GM23338 (cell line): Measurements from ENCODE around the gene UBE2F. TPM values are rescaled to one million over a fixed set of nuclear protein-coding genes. Genes with fewer than 3 reads are reported as not detected.

Experiments used
- ATAC-seq: fragments of 200-7000 bp; cut with Tn5 transposase; 3 replicates; pipeline ENCODE4 v1.9.1; 2020
- DNase-seq: peaks from one replicate; pipeline ENCODE4 v3.0.0-alpha.2; 2015; ENCODE audit warnings: low spot score
- H2AFZ ChIP-seq: fragments of 200-600 bp; sonication (generic); 2 replicates; pipeline ENCODE4 v1.8.0; 2016; ENCODE audit warnings: antibody characterized with exemption, mild to moderate bottlenecking, moderate library complexity
- H3F3A ChIP-seq: fragments of 200-600 bp; sonication (generic); replicated peaks from 2 replicates; pipeline ENCODE4 v1.8.0; 2017; ENCODE audit warnings: antibody characterized with exemption, mixed run types, low read depth
- H3K27ac ChIP-seq: fragments of 200-600 bp; sonication (generic); 2 replicates; pipeline ENCODE4 v1.6.1; 2016; ENCODE audit warnings: low read depth
- H3K27me3 ChIP-seq: fragments of 200-600 bp; sonication (generic); 2 replicates; pipeline ENCODE4 v1.8.0; 2016; ENCODE audit warnings: mild to moderate bottlenecking, mixed run types, moderate library complexity; ENCODE audit not compliant: insufficient read depth
- H3K36me3 ChIP-seq: fragments of 200-600 bp; sonication (generic); 2 replicates; pipeline ENCODE4 v1.8.0; 2016; ENCODE audit warnings: mild to moderate bottlenecking; ENCODE audit not compliant: insufficient read depth
- H3K4me1 ChIP-seq: fragments of 200-600 bp; sonication (generic); 2 replicates; pipeline ENCODE4 v1.8.0; 2016; ENCODE audit warnings: mild to moderate bottlenecking, moderate library complexity; ENCODE audit not compliant: insufficient read depth
- H3K4me2 ChIP-seq: fragments of 200-600 bp; sonication (generic); 2 replicates; pipeline ENCODE4 v1.7.1; 2017; ENCODE audit warnings: mixed run types
- H3K4me3 ChIP-seq: fragments of 200-600 bp; sonication (generic); 2 replicates; pipeline ENCODE4 v1.6.1; 2016; ENCODE audit warnings: mixed run types
- H3K79me2 ChIP-seq: fragments of 200-600 bp; sonication (generic); replicated peaks from 2 replicates; pipeline ENCODE4 v1.8.0; 2017; ENCODE audit warnings: mild to moderate bottlenecking; ENCODE audit not compliant: insufficient read depth
- H3K9me2 ChIP-seq: fragments of 200-600 bp; sonication (generic); 2 replicates; pipeline ENCODE4 v1.8.0; 2017; ENCODE audit not compliant: insufficient read depth
- H4K20me1 ChIP-seq: fragments of 200-600 bp; sonication (generic); replicated peaks from 2 replicates; pipeline ENCODE4 v1.8.0; 2017; ENCODE audit warnings: mild to moderate bottlenecking; ENCODE audit not compliant: insufficient read depth
- H3K27ac Mint-ChIP-seq: 2 replicates; pipeline ENCODE4 v1.8.0; 2020; ENCODE audit warnings: inconsistent platforms, mild to moderate bottlenecking, moderate library complexity, mixed read lengths
- H3K27me3 Mint-ChIP-seq: 3 replicates; pipeline ENCODE4 v1.8.0; 2022; ENCODE audit warnings: low read depth, mild to moderate bottlenecking, moderate library complexity, mixed read lengths, inconsistent platforms; ENCODE audit not compliant: insufficient read depth, poor library complexity
- H3K36me3 Mint-ChIP-seq: 3 replicates; pipeline ENCODE4 v1.8.0; 2021; ENCODE audit warnings: low read depth, mild to moderate bottlenecking, inconsistent platforms, moderate library complexity, mixed read lengths
- H3K4me1 Mint-ChIP-seq: 3 replicates; pipeline ENCODE4 v1.8.0; 2020; ENCODE audit warnings: mild to moderate bottlenecking, inconsistent platforms, mixed read lengths
- H3K4me3 Mint-ChIP-seq: 3 replicates; pipeline ENCODE4 v1.8.0; 2021; ENCODE audit warnings: moderate library complexity, mild to moderate bottlenecking, inconsistent platforms, mixed read lengths
- H3K9me3 Mint-ChIP-seq: 3 replicates; pipeline ENCODE4 v1.8.0; 2020; ENCODE audit warnings: moderate library complexity, mild to moderate bottlenecking, inconsistent platforms, mixed read lengths
- CREB1 ChIP-seq: fragments of 250-450 bp; sonication (Bioruptor Pico); IDR thresholded peaks from 2 replicates; pipeline ENCODE4 v1.5.0; 2020; ENCODE audit warnings: low read depth, mild to moderate bottlenecking, moderate library complexity
- EZH2phosphoT487 ChIP-seq: fragments of 200-600 bp; sonication (generic); IDR thresholded peaks from one replicate; pipeline ENCODE4 v1.8.1; 2018; ENCODE audit warnings: antibody characterized with exemption; ENCODE audit not compliant: unreplicated experiment
- JUNB ChIP-seq: IDR thresholded peaks from one replicate; pipeline ENCODE4 v1.6.1; 2016; ENCODE audit warnings: antibody characterized with exemption; ENCODE audit not compliant: unreplicated experiment
- POLR2AphosphoS5 ChIP-seq: IDR thresholded peaks from 2 replicates; pipeline ENCODE4 v1.6.1; 2016; ENCODE audit warnings: antibody characterized with exemption, low read depth
- STAT1 ChIP-seq: IDR thresholded peaks from one replicate; pipeline ENCODE4 v1.6.1; 2016; ENCODE audit warnings: antibody characterized with exemption; ENCODE audit not compliant: unreplicated experiment
- ZNF114 ChIP-seq: fragments of 250-450 bp; sonication (Bioruptor Pico); IDR thresholded peaks from 2 replicates; pipeline ENCODE4 v1.5.0; 2020; ENCODE audit warnings: mild to moderate bottlenecking, moderate library complexity
- ZNF331 ChIP-seq: fragments of 250-450 bp; sonication (Bioruptor Pico); IDR thresholded peaks from 2 replicates; pipeline ENCODE4 v1.5.0; 2020; ENCODE audit warnings: low read depth, mild to moderate bottlenecking, moderate library complexity
- polyA plus RNA-seq: library from polyadenylated mRNA; unstranded; fragments of >200 nt; fragmentation: Nextera tagmentation; extraction: Ambion mirVana; gene quantifications from 2 replicates; pipeline ENCODE4 v1.2.1, GENCODE V29; 2016
- total RNA-seq: library from RNA; depleted of rRNA; stranded (reverse); fragments of >200 nt; shearing (Covaris generic); gene quantifications from 2 replicates; pipeline ENCODE4 v1.2.3, GENCODE V29; 2014
- TF ChIP-seq, protein P1 (sequence below): IDR thresholded peaks from 2 replicates; pipeline ENCODE4 v1.6.1; 2016; ENCODE audit warnings: antibody characterized with exemption
- TF ChIP-seq, protein P2 (sequence below): fragments of 250-450 bp; sonication (Bioruptor Pico); IDR thresholded peaks from 2 replicates; pipeline ENCODE4 v1.5.0; 2020; ENCODE audit warnings: mild to moderate bottlenecking, moderate library complexity
- TF ChIP-seq, protein P3 (sequence below), 2 experiments: fragments of 200-600 bp in 1 of 2; sonication (generic) in 1 of 2; conservative IDR thresholded peaks; 2 replicates each; pipeline versions ENCODE4 v1.5.1 to v1.6.1; 2016 to 2017; ENCODE audit warnings: antibody characterized with exemption in 2 of 2, low read depth in 2 of 2, mild to moderate bottlenecking in 2 of 2, moderate library complexity in 1 of 2

UBE2F gene
- total and polyA plus RNA-seq, 2 experiments from 2014 or later = 98.2 to 106 TPM

DNA sequence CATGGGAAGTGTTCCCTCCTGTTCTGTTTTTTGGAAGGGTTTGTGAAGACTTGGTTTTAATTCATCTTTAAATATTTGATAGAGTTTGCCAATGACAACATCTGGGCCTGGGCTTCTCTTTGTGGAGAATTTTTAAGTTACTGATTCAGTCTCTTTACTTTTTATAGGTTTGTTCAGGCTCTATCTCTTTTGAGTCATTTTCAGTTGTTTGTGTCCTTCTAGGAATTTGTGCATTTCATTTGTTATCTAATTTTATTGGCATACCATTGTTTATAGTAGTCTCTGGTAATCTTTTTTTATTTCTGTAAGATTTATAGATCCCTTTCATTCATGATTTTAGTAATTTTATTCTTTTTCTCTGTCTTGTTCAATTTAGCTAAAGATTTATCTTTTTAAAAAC lies 108.6 kb downstream of the UBE2F start:
- DNase-seq (no peak), ATAC-seq (no peak)
- Histone ChIP-seq H3K79me2 (peaks cover 94% of the 10 kb centered on the region), H2AFZ (no peak overlapping the region), H3F3A (no peaks in the 10 kb centered on the region), H3K4me3 (no peak overlapping the region), H3K4me1 (peaks cover 16% of the 10 kb centered on the region), H3K4me2 (no peak overlapping the region), H3K36me3 (peaks cover 21% of the 10 kb centered on the region; the same call in 1 of the 2 replicates), H4K20me1 (peaks cover 13% of the 10 kb centered on the region), H3K27ac (no peak overlapping the region), H3K27me3 (no peaks in the 10 kb centered on the region), H3K9me2 (no peaks in the 10 kb centered on the region)
- Mint-ChIP-seq H3K4me1 (peaks cover 24% of the 10 kb centered on the region), H3K27ac (no peak overlapping the region; the same call in 1 of the 2 replicates), H3K27me3 (peaks cover 5% of the 10 kb centered on the region), H3K4me3 (no peak overlapping the region), H3K36me3 (peaks cover 87% of the 10 kb centered on the region), H3K9me3 (no peaks in the 10 kb centered on the region)
- TF ChIP-seq ZNF331 (CRISPR knock-in tag) (no peak), POLR2AphosphoS5 (no peak), CREB1 (CRISPR knock-in tag) (no peak), EZH2phosphoT487 (no peak), JUNB (no peak), ZNF114 (CRISPR knock-in tag) (no peak), STAT1 (no peak)
- TF ChIP-seq, protein P1, sequence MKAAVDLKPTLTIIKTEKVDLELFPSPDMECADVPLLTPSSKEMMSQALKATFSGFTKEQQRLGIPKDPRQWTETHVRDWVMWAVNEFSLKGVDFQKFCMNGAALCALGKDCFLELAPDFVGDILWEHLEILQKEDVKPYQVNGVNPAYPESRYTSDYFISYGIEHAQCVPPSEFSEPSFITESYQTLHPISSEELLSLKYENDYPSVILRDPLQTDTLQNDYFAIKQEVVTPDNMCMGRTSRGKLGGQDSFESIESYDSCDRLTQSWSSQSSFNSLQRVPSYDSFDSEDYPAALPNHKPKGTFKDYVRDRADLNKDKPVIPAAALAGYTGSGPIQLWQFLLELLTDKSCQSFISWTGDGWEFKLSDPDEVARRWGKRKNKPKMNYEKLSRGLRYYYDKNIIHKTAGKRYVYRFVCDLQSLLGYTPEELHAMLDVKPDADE = no peak
- TF ChIP-seq, protein P2, sequence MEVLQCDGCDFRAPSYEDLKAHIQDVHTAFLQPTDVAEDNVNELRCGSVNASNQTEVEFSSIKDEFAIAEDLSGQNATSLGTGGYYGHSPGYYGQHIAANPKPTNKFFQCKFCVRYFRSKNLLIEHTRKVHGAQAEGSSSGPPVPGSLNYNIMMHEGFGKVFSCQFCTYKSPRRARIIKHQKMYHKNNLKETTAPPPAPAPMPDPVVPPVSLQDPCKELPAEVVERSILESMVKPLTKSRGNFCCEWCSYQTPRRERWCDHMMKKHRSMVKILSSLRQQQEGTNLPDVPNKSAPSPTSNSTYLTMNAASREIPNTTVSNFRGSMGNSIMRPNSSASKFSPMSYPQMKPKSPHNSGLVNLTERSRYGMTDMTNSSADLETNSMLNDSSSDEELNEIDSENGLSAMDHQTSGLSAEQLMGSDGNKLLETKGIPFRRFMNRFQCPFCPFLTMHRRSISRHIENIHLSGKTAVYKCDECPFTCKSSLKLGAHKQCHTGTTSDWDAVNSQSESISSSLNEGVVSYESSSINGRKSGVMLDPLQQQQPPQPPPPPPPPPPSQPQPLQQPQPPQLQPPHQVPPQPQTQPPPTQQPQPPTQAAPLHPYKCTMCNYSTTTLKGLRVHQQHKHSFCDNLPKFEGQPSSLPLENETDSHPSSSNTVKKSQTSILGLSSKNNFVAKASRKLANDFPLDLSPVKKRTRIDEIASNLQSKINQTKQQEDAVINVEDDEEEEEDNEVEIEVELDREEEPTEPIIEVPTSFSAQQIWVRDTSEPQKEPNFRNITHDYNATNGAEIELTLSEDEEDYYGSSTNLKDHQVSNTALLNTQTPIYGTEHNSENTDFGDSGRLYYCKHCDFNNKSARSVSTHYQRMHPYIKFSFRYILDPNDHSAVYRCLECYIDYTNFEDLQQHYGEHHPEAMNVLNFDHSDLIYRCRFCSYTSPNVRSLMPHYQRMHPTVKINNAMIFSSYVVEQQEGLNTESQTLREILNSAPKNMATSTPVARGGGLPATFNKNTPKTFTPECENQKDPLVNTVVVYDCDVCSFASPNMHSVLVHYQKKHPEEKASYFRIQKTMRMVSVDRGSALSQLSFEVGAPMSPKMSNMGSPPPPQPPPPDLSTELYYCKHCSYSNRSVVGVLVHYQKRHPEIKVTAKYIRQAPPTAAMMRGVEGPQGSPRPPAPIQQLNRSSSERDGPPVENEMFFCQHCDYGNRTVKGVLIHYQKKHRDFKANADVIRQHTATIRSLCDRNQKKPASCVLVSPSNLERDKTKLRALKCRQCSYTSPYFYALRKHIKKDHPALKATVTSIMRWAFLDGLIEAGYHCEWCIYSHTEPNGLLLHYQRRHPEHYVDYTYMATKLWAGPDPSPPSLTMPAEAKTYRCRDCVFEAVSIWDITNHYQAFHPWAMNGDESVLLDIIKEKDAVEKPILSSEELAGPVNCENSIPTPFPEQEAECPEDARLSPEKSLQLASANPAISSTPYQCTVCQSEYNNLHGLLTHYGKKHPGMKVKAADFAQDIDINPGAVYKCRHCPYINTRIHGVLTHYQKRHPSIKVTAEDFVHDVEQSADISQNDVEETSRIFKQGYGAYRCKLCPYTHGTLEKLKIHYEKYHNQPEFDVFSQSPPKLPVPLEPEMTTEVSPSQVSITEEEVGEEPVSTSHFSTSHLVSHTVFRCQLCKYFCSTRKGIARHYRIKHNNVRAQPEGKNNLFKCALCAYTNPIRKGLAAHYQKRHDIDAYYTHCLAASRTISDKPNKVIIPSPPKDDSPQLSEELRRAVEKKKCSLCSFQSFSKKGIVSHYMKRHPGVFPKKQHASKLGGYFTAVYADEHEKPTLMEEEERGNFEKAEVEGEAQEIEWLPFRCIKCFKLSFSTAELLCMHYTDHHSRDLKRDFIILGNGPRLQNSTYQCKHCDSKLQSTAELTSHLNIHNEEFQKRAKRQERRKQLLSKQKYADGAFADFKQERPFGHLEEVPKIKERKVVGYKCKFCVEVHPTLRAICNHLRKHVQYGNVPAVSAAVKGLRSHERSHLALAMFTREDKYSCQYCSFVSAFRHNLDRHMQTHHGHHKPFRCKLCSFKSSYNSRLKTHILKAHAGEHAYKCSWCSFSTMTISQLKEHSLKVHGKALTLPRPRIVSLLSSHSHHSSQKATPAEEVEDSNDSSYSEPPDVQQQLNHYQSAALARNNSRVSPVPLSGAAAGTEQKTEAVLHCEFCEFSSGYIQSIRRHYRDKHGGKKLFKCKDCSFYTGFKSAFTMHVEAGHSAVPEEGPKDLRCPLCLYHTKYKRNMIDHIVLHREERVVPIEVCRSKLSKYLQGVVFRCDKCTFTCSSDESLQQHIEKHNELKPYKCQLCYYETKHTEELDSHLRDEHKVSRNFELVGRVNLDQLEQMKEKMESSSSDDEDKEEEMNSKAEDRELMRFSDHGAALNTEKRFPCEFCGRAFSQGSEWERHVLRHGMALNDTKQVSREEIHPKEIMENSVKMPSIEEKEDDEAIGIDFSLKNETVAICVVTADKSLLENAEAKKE (CRISPR knock-in tag) = no peak
- TF ChIP-seq, protein P3, sequence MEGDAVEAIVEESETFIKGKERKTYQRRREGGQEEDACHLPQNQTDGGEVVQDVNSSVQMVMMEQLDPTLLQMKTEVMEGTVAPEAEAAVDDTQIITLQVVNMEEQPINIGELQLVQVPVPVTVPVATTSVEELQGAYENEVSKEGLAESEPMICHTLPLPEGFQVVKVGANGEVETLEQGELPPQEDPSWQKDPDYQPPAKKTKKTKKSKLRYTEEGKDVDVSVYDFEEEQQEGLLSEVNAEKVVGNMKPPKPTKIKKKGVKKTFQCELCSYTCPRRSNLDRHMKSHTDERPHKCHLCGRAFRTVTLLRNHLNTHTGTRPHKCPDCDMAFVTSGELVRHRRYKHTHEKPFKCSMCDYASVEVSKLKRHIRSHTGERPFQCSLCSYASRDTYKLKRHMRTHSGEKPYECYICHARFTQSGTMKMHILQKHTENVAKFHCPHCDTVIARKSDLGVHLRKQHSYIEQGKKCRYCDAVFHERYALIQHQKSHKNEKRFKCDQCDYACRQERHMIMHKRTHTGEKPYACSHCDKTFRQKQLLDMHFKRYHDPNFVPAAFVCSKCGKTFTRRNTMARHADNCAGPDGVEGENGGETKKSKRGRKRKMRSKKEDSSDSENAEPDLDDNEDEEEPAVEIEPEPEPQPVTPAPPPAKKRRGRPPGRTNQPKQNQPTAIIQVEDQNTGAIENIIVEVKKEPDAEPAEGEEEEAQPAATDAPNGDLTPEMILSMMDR (conservative IDR thresholded peaks at IDR 0.05; ENCODE audit: low read depth in 2 of 2) = no peak
